HG02938 (cell line): ENCODE measurements around the gene C1orf232.

Source experiments
- ATAC-seq: cut with Tn5 transposase; IDR thresholded peaks from one replicate; pipeline ENCODE4 v1.9.1; 2021; ENCODE audit warnings: mild to moderate bottlenecking, moderate library complexity; ENCODE audit not compliant: unreplicated experiment

The C1orf232 gene

DNA sequence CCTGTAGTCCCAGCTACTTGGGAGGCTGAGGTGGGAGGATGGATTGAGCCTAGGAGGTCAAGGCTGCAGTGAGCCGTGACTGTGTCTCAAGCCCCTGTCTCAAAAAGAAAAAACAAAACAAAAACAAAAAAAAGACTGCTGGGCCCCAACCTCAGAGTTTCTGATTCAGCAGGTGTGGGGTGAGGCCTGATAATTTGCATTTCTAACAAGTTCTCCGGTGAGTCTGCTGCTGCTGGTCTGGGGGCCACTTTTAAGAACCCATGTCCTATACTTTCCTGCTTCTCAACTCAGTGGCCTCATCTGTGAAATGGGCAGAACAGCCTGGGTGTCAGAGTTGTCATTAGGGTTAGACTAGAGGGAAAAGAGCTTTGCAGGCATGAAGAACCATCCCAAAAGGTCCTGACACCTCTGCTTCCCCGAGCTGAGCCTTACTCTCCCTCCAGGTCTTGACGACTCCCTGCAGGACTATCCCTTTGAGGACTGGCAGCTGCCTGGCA, 11.3 kb upstream of the C1orf232 start:
- no peak for ATAC-seq

DNA sequence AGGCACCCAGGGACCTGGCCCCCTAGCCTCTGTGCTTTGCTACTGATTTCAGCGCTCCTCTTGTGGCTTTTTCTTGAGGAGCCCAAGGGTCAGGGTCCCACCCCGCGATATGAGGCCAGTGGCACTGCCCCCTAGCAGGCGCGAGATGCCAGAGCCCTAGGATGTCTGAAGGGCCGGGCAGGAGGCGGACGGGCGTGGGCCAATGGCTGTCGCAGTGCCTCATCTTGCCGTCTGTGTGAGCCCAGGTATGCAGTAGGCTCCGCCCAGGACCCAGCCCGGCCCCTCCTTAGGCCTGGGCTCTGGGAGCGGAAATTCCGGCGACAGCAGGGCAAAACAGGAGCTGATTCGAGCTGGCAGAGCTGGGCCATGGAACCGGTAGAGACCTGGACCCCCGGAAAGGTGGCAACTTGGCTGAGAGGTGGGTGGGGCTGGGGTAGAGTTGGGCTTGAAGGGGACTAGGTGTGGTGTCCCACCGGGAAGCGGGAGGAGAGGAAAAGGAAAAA, 8.5 kb upstream of the C1orf232 start, which contains the start of gene CNKSR1:
CNKSR1 (plus strand) TSS at position 310 of the 503 bp plus-strand sequence; CDS start at position 367, 57 bp downstream.
- no peak for ATAC-seq

DNA sequence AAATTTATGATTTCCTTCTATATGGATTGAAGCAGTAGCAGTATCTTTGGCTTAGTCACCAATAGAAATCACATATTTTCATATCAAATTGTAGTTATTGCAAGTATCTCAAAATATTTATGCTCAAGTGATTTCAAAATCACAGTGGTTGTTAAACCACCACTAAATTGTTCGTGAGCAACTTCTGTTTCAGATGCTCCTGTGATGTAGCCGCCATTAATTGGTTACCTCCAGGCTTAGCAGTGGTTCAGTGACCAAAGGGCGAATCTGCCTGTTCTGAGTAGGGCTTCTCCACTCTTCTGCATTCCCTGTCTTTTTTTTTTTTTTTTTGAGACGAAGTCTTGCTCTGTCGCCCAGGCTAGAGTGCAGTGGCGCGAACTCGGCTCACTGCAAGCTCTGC, 6.6 kb upstream of the C1orf232 start:
- no peak for ATAC-seq

DNA sequence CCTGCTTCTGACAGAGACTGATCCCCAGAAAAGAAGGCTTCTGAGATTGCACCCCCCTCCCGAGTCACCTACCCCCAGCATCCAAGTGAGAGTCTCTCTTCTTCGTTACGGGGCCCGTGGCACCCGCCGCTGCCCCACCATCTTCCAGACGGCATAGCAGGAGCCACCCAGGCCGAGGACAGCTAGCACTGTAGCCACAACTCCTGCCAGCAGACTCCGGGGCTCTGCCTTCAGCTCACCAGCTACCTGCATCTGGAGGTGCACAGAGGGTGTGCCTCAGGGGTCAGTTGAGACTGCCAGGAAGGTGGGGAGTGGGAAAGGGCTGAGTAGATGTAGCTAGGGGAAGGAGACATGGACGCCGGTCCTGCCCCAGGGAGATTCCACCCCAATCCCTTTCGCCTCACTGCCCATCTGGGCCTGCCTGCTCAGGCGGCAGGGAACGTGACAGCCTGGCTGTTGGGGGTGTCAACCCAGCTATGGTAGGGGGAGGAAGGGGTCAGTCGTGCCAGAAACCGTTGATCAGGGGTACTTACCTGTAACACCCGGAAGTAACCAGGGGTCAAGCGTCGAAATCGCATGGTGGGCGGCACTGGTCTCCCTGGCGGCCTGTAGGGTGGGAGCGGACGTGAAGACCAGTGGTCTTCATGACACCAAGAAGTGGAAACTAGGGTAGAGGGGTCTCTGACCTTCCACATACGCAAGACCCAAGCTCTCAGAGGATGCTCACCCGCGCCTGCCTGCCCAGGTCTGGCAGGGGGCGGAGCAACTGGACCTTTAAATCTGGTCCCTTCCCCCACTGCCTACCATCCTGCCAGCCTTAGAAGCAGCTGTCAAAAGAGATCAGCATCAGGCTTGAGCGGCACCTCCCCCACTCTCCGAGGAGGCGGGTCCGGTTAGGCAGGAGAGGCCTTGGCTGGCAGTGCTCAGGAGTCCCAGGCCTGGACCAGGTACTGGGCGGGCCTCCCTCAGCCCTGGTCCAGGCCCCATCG, 2.6 kb upstream of the C1orf232 start, which contains the start of gene ZNF593OS:
ZNF593OS (minus strand) TSS at position 749 of the 989 bp plus-strand sequence; CDS start at position 578, 171 bp downstream.
- no peak for ATAC-seq

DNA sequence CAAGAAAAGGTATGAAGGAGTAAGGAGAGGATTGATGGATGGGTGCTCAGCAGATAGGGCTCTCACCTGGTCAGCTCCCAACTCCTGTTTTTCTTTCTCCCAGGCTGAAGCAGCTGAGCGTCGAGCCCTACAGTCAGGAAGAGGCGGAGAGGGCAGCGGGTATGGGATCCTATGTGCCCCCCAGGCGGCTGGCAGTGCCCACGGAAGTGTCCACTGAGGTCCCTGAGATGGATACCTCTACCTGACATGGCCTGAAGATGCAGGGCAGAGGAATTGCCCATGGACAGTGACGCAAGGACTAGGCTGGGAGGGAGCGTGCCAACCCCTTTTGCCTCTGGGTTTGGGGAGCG, 1.7 kb upstream of the C1orf232 start:
- ATAC-seq = no peak

DNA sequence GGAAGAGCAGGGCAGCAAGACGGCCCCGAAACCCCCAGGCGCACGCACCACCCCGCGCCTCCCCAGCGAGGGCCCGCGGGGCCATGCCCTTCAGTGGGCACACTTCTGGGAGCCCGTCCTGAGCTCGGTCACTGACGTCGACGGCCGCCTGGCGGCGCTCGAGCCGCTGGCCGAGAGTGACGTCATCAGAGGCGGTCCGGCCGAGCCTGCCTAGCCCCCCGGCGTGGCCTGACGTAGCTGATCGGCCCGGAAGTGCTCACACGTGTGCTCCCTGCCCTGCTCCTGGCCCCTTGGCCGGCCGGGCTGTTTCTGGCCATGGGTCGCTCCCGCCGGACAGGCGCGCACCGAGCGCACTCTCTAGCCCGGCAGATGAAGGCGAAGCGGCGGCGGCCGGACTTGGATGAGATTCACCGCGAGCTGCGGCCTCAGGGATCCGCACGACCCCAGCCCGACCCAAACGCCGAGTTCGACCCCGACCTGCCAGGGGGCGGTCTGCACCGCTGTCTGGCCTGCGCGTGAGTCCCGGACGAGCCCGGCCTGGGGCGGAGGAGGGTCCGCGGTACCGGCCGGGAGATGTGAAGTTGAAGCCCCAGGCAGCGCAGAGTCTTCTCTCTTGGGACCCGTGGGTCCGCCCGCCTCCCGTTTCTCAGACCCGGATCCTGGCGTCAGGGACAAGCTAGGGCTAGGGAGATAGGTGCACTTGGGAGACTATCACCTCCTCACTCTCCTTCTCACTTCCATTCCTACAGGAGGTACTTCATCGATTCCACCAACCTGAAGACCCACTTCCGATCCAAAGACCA, 1.1 kb upstream of the C1orf232 start, which contains the start of gene ZNF593:
ZNF593 (plus strand) TSS at position 240 of the 803 bp plus-strand sequence; CDS start at position 316, 76 bp downstream.
- peak; percentile 77 for ATAC-seq

DNA sequence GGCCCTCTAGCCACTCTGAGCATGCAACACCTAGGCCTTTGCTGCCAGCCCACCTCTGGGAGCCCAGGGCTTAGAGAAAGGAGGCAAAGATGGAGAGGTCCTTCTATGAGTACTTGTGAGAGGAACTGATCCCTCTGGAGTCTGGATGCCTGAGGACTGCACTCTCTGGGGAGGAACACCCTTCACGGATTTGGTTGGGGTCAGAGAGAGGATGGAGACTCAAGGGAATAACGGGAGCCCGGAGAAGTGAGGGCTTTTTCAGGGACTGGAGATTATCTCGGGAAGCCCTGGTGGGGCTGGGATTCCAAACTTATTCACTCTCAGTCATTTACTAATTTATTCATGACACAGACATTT, 413 bp upstream of the C1orf232 start:
- ATAC-seq = no peak

DNA sequence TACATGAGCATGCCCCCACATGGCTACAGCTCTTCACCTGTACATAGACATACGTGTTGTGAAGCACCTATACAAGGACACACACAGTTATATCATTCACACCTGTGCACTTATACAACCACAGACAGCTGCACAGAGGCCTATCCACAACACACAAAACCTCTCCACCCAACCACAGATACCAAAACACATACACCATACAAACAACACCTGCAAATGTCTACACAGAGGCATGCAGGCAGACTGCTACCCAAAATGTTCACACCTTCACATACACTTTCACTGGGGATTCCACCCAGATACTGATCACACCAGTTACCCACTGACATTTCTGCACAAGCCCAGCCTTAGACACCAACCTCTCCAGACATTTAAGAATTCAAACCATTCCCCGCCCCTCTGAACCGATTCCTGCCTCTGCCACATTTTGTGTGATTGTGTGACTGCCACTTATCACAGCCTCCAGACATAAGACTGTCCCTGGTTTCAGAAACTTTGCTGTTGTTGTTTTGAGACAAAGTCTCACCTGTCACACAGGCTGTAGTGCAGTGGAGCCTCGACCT, 2.0 kb downstream of the C1orf232 start:
- ATAC-seq = no peak

DNA sequence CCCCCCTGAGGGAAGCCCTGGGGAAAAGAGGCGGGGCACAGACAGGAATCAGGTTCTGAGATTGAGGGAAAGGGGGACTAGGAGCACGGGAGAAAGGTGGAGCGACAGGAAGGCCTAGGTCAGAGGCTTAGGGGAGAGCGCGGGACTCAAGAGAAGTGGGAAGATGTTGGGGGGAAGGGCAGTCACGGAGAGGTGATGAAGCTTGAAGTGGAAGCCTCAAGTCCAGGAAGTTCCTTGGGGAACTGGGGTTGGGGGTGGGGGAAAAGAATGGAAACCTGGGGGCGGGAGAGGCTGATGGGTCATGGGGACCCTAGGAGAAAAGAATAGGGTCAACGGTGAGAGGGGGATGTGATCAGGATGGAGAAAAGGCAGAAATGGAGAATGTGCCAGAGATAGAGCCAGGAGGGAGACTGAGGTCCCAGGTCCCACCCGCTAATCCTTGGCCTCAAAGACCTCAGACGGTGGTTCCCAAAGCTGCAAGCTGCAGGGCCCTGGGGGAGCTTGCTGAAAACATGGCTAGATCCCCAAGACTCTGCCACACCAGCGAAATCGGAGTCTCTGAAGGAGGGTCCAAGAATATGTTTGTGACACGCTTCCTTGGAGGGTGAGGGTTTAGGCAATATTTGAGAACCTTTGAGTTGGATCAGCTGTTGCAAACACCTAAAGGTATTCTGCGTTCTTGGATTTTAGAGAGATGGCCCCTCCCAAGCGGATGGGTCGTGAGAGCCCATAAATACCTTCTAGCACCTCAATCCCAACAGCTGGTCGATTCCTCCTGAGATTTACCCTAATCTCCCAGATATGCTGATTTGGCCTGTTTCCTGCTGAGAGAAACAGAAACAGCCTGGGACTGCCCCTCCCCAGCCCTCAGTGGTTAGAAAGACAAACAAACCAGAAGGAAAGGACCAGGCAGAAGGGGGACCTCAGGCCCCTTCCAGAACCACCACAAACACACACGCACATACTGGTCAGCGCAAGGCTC, 3.6 kb downstream of the C1orf232 start:
- no peak for ATAC-seq

DNA sequence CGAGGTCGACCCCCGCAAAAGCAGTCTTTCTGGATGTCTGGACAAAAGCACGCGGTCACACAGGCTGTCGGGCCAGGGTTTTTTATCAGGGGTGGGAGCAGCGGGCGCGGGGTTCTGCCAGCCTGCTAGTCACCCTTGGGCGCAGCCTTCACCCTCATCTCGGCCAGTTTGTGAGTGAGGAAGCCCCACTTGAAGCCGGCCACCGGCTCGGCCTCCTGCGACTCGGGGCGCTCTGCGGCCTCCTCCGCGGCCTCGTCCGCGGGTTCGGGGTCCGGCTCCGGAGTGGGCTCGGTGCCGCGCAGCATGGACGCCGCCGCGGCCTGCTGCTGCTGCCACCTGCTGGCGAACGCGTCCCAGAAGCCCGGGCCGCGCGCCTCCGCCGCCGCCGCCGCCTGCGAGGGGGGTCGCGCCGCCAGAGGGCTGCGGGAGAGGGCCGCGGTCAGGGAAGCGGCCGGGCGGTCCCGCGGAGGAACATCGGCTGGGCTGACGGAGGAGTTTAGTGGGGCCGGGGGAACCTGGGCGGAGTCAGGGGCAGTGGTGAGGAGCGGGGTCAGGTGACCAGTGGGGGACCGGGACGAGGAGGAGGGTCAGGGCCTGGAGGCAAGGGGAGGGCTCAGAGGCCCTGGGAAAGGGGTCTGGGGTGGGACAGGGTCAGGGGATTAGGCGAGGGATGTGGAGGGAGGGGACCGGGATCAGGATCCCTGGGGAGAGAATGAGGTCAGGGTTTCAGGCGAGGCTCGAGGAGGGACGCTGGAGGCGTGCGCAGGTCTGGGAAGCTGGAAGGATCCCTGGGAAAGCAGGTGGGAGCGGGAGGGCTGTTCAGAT, 4.5 kb downstream of the C1orf232 start:
- no peak for ATAC-seq

DNA sequence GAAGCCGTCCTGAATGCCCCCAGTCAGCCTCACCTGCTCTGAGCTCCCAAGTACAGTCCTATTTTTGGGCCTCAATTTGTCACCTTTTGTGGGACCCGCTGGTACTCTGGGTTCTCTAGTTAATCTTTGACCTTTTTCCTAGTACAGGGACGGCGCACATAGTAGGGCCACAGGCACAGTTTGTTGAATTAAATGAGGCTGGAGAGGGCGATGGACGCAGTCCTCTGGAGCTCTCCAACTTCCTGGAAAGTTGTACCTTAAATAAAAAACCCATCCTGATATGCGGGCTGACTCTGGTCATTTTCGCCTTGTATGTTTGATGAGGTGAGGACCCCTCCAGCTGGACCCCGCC, 5.1 kb downstream of the C1orf232 start:
- ATAC-seq = no peak

DNA sequence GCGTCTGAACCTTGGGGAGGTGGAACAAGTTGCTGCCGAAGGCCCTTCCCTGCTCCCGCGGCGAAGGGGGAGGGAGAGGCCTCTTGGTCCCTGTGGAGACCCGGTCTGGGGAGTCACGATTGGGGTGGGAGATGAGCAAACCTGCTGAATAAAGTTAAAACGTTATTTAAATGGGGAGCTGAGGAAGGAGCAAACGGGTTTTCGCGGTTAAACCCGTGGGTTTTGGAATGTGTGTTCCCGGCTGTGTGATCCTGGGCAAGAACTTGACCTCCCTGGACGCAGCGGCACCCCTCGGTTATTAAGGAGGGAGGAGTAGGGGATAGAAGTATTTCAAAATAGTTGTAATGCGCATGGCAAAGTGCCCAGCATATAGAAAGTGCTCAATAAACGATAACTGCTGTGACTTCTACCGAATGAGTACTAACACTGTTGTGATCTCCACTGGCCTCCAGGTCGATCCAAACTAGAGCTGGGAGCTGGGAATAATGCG, 6.5 kb downstream of the C1orf232 start:
- ATAC-seq = no peak

DNA sequence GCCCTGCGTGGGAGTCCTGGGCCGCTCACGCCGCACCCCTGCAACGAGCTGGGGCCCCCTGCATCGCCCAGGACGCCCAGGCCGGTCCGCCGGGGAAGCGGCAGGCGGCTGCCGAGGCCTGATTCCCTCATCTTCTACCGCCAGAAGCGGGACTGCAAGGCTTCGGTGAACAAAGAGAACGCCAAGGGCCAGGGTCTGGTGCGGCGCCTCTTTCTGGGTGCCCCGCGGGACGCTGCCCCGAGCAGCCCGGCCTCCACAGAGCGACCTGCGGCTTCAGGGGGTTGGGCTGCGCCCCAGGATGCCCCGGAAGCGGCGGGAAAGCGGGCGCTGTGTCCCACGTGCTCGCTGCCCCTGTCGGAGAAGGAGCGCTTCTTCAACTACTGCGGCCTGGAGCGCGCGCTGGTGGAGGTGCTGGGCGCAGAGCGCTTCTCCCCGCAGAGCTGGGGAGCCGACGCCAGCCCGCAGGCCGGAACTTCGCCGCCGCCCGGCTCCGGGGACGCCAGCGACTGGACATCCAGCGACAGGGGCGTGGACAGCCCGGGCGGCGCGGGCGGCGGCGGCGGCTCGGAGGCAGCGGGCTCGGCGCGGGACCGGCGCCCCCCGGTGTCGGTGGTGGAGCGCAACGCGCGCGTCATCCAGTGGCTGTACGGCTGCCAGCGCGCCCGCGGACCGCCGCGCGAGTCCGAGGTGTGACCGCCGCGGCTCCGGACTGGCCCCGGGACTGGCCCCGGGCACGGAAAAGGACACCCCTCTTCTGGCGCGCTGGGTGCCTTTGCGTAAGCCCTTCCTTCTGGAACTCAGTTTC, 7.1 kb downstream of the C1orf232 start:
- no peak for ATAC-seq

DNA sequence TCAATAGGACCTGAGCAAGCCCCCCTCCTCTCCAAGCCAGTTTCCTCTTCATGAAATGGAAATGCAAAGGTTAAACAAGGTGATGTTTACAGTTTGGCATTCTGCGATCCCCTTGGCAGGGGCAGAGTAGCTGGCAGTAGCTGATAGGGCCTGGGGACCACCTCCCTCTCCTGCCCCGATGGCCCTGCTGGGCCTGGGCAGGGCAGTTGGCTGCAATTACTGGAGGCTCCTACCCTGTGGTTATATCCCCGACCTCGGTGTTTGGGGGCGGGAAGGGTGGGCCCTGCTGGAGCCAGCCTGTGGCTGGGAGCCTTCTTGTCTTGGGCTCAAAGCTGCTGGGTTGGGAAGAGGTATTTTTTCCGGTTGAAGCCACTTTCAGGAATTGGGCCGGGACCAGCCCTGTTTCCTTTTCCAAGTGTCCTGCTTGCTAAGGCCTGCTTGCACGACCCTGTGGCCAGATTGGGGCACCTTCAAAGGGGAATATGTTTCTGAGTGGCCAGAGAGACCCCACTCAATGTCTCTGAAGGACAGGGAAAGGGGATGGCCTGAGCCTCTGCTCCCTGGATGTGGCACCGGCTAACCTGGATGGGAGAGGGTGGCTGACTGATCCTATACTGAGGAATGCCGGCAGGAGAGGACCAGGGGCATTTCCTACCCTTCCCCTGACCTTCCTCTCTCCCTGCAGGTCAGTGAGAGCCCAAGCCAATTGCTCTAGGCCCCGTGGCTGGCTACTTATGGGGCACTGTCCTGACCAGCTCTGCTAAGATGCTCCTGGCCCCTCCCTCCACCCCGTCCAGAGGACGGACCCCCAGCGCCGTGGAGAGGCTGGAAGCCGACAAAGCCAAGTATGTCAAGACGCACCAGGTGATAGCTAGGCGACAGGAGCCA, 8.0 kb downstream of the C1orf232 start:
- no peak for ATAC-seq

DNA sequence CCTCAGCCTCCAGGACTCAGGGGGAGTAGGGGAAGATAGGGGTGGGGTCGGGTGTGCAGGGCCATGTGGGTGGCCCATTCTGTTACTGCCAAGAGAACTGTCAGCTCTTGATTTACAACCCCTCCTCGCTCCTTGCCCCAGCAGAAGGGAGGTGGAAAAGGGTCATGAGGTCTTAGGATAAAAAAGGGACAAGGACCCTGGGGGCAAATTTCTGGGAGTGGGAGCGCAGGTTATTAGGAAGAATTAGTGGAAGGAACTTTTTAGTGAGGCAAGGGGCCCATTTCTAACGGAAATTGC, 9.1 kb downstream of the C1orf232 start:
- ATAC-seq = no peak

DNA sequence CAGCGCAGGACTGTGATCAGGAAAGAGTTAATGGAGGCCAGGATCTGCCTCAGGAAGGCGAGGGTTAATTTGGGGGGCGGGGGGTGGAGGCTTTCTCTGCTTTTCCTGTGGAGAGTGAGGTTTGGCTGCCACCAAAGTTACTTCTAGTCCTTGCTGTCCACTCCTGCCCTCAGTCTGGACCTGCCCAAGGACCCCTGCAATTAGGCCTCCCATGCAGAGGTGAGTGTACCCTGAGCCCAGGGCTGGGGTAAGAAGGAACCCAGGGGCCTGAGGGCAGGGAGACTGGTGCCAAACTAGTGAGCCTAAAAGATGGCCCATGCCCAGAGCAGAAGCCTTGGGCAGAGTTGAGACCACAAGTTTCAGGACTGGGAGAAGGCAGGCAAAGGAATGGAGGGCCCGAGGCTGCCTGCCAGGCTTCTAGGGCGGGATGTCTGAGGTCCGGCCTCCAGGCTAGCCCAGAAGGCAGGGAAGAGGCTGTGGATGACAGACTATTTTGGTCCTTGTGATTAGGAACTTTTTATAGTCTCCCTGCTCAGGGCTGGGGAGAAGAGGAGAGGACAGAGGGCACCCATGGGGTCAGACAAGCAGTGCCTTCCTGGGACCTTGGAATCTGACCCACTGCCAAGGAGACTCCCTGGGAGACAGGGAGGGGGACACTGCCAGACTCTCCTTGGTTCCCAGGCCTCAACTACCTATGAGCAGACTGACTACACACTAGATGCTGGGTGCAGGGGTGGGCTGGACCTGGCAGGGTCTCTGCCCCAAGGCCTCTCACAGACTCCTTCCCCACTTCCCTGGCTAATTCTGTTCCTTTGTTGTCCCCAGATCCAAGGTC, 9.6 kb downstream of the C1orf232 start, which contains the start of gene FAM110D:
FAM110D (plus strand) TSS at position 172 of the 835 bp plus-strand sequence. CDS start 2,213 bp downstream, outside the sequence.
- ATAC-seq = no peak
